C4-2B (cell line): Measurements from ENCODE around the gene SSH2.

Experiments used
- H3K27ac ChIP-seq: fragments of 450-650 bp; 2 replicates; pipeline ENCODE4 v1.5.1; 2017
- CTCF ChIP-seq: fragments of 450-650 bp; conservative IDR thresholded peaks from 2 replicates; pipeline ENCODE4 v1.5.1; 2017; ENCODE audit warnings: mild to moderate bottlenecking
- ZFX ChIP-seq: fragments of 450-650 bp; IDR thresholded peaks from 2 replicates; pipeline ENCODE4 v1.6.1; 2017

The SSH2 gene

GRCh38 chr17:29584452-29585079 is 345.5 kb downstream of the SSH2 start:
- no peak overlapping the region for H3K27ac ChIP-seq
- no peak for TF ChIP-seq CTCF
- TF ChIP-seq ZFX, result no peak

- H3K27ac ChIP-seq, result no peak overlapping the region
- TF ChIP-seq ZFX, result no peak
- TF ChIP-seq CTCF, result no peak
These were observed 346.4 kb downstream of the SSH2 start for GRCh38 chr17:29583324-29584248.

GRCh38 chr17:29582772-29583171 is 347.3 kb downstream of the SSH2 start:
- no peak for TF ChIP-seq ZFX
- TF ChIP-seq CTCF, result no peak
- H3K27ac ChIP-seq, result no peak overlapping the region

GRCh38 chr17:29582254-29582765 is 347.7 kb downstream of the SSH2 start:
- no peak overlapping the region for H3K27ac ChIP-seq
- no peak for TF ChIP-seq CTCF
- no peak for TF ChIP-seq ZFX

GRCh38 chr17:29581583-29582253 is 348.3 kb downstream of the SSH2 start:
- no peak overlapping the region; the same call in 1 of the 2 replicates for H3K27ac ChIP-seq
- TF ChIP-seq CTCF, result no peak
- no peak for TF ChIP-seq ZFX

- peak overlapping the region; percentile 26 for H3K27ac ChIP-seq
- TF ChIP-seq ZFX (peak; percentile 26; the same call in 1 of the 2 replicates), CTCF (peak; percentile 95)
These were observed 349.9 kb downstream of the SSH2 start for GRCh38 chr17:29579866-29580771.
